Stimulated activated CD4-positive, alpha-beta T cell treated with anti-CD3 and anti-CD28 coated beads, TNF-alpha, amount 100 ng/mL, for 48 hours (primary cell): ENCODE measurements around the gene ZNF454.

ENCODE experiments used
- DNase-seq, 3 donors: peaks; one replicate each; pipeline ENCODE4 v3.0.0-alpha.2; 2020; ENCODE audit warnings: low read depth in 3 of 3

Gene ZNF454

DNA sequence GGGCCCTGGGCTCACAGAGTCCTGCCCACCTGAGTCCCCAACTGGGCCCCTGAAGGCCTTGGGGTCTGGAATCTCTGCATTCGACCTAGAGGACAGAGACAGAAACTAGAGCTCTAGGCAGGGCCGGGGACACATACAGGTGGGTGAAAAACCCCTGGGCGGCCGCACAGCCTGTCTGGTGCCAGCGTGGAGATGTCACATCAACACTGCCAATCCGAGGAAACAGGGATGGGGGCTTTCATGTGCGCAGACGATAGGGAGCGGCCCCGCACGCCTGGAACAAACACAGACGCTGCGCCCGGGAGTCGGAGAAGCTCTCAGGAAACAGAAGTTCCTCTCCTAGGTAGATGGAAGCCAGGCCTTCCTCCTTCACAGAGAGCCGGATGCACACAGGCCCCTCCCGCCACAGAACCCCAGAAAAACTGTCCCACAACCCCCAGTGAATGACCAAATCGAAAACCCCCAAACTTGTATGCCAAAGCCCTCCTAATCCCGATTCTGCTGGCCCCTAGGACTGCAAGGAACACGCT lies 52.3 kb downstream of the ZNF454 start:
- DNase-seq, result no peak

DNA sequence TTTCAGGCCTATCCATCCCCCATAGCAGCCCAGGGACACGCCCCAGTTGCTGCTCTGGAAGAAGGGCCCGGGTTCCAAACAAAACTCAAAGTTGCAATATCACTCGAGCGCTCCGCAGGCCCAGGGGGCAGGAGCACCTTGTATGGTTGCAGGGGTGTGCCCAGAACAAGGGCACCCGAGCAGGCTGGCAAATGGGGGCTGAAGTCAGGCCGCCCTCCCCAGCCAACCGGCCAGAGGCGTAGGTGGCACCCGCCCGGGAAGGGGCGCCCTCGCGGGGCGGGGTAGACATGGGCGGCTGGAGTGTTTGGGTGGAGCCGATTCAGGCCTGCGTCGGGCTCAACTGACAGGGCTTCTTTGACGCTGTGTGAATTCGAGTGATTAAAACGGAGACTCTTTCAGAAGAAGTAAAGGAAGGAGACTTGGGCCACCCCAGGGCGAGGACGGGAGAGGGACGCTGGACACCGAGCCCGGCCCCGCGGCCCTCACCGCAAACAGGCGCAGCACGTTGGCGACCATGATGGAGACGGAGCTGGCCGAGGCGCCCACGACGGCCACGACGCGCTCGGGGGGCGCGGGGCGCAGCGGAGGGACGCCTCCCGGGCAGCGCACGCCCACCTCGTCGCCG lies 53.1 kb downstream of the ZNF454 start:
- no peak for DNase-seq

DNA sequence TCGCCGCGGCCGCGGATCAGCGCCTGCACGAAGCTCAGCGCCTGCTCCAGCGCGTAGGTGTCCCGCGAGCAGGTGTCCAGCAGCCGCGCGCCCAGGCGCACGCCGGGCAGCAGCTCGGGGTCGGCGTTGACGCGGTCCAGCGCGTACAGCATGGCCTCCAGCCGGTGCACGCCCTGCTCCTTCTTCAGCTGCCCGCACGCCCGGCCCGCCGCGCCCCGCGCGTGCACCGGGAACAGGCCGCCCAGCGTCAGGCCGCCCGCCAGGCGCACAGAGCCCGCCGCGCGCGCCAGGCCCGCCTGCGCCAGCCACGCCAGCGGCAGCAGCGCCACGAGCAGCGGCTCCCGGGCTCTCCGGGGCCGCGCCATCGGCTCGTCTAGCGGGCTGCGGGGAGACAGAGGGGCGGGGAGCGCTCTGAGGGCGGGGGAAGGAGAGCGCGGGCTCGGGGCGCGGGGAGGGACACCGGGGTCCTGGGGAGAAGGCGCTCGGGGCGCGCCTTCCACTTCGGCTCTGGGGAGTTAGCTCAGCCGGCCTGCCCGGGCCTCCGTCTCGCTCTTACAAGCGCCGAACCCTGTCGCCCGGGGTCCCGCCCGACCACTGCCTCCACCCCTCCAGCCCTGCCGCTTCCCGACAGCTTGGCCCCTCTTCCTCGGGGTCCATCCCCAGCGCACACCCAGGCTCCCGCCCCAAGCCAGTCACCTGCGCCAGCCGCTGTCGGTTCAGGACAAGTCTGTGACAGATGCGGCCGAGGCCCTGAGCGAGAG lies 53.8 kb downstream of the ZNF454 start, which contains the start of gene GRM6:
Gene GRM6 (minus strand): TSS at position 741 of the 761 bp plus-strand sequence. CDS start 376 bp downstream, at position 365.
- DNase-seq, result no peak

DNA sequence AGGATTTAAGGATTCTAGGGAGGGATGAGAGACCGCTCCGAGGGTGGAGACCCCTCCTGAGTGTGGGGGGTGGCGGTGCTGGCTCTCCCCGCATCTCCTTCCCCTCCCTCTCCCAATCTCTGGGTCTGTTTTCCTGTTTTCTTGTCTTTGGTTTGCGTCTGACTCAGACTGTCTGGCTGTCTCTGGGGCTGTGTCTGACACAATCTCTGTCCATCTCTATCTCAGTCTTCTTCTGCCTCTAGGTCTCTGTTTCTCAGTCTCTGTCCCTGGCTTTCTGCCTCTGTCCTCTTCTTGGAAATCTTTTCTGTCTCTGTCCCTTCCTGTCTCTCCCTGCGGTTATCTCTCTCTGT lies 54.3 kb downstream of the ZNF454 start:
- DNase-seq, result no peak

DNA sequence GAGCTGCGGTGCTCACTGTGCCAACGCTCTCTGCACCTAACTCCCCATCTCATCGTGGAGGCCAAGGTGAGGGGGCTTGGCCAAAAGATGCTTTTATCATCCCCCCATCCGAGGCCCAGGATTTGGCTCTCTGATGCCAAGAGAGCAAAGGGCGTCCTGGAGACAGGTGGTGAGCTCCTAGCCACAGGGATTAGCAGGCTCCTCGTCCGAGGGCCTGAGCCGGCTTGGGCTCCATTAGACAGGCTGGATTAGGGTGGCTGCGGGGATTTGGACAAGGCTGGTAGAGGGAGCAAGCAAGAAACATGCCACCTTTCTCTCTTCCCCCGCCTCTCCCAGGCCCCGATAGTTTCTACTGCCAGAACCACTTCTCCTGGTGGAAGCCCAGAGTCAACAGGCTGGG lies 55.2 kb downstream of the ZNF454 start:
- DNase-seq, result no peak

DNA sequence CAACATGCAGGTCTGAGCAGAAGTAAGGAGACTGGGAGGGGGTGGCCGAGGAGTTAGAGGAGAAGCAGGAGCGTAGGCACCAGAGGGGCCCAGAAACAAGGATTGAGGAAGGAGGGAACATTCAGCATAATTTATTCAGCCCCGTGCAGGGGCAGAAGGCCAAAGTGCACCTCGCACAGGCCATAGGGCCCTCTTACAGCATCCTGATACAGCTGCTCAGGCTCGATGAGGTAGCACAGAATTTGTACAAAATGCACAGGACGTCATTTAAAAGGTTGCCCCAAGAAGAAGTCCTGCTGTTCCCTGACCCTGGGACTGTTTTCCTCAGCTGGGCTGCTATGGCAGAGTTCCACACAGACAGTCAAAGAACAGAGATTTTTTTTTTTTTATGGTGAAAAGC lies 56.2 kb downstream of the ZNF454 start:
- no peak for DNase-seq

DNA sequence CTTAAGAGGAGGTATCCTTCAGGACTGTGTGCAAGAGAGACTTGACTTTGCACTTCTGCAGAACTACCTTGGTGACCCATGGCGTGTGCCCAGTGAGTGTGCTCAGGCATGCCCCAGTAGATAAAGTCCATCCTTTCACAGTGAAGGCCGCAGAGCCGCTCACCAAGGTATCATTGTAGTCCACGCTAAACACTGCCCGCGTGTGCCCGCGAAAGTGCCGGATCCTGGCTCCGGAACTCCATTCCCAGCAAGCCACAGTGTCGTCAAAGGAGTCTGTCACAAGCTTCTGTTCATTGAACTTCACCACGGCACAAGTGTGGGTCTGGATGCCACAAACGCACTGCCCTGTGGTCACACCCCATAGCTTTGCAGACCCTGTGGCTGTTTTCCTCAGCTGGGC lies 57.4 kb downstream of the ZNF454 start:
- no peak for DNase-seq

DNA sequence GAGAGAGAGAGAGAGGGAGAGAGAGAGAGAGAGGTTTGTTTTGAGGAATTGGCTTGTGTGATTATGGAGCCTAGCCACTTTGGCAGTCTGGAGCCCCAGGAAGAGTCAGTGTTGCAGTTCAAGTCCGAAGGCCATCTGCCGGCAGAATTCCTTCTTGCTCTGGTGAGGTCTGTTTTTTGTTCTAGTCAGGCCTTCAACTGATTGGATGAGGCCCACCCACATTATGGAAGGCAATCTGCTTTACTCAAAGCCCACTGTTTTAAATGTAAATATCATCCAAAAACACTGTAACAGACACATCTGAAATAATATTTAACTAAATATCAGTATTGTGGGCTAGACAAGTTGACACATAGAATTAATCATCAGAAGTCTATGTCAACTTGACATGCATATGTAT lies 65.6 kb downstream of the ZNF454 start:
- DNase-seq, result no peak

DNA sequence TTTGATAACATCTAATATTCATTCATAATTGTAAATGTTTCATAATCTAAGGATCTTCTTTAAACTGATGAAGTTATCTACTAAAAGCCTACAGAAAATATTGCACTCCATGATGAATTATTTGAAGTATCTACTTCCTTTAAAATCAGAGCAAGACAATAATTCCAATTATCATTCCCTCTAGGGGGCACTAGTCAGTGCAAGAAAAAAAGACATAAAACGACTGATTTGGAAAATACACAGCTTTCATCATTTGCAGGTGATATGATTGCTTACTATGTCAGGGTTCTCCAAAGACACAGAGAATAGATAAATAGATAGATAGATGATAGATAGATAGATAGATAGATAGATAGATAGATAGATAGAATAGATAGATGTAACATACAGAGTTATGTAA lies 67.7 kb downstream of the ZNF454 start:
- no peak for DNase-seq
